Measurements from ENCODE around the gene CCZ1. TPM values are rescaled to one million over a fixed set of nuclear protein-coding genes. Genes with fewer than 3 reads are reported as not detected.
A peak's percentile ranks its signal among the peaks of the same experiment; 100 is the strongest.
"Not testable (repeated sequence)": the region's sequence is repeated elsewhere in the genome, so short reads cannot be mapped to it uniquely, and the experiment has no call there.

The CCZ1 gene
- total and polyA plus RNA-seq, 9 of the 15 experiments (the other 6 are each of a cell fraction or from before 2014, with no cell fraction given), result 34.5 to 94.6 (median 78.1) TPM

- H3K9ac ChIP-seq (ENCODE audit: insufficient read depth in 1 of 2, low read depth in 2 of 2, low read length in 2 of 2), result no peak overlapping the region
- no peaks in the 10 kb centered on the region for H3K9me3 ChIP-seq (replicated peaks; ENCODE audit: control insufficient read depth, insufficient read depth, low read depth, low read length)
- no peak overlapping the region for H3K4me3 ChIP-seq
- peaks cover 11 to 34% of the 10 kb centered on the region in 2 experiments for H3K27me3 ChIP-seq (ENCODE audit: control insufficient read depth in 2 of 2, insufficient read depth in 2 of 2, low read length in 2 of 2)
- no peaks in the 10 kb centered on the region for H3K79me2 ChIP-seq (ENCODE audit: control insufficient read depth, insufficient read depth, low read length)
- H2AFZ ChIP-seq (ENCODE audit: low read depth, low read length), result no peak overlapping the region
- intact Hi-C loops (cut with micrococcal nuclease), result no loop called here
- no peak overlapping the region for H3K27ac ChIP-seq (ENCODE audit: extremely low read depth, low read depth, low read length)
- H3K4me1 ChIP-seq (replicated peaks in 1 of 2; ENCODE audit: control insufficient read depth in 2 of 2, insufficient read depth in 2 of 2, low read length in 2 of 2), result no peaks in the 10 kb centered on the region; a peak in 1 of 5 replicates
- CTCF ChIA-PET (ENCODE audit: low intra/inter-chr PET ratio), result no interaction called here
- BruUV-seq (replicated peaks), result no TSS peak
- DNase-seq (ENCODE audit: extremely low read depth in 1 of 4, low spot score in 3 of 4), result no peak
- H3K9me1 ChIP-seq (ENCODE audit: control insufficient read depth, insufficient read depth, low read length), result no peaks in the 10 kb centered on the region
- no peak overlapping the region for H3K4me2 ChIP-seq (ENCODE audit: insufficient read depth, low read length)
- no peak for FAIRE-seq
- ATAC-seq, result no peak
- in situ Hi-C loops (cut with MboI), result loop anchor here (25.0 kb wide), 1 partner anchor 120 kb away; no protein-coding TSS in a partner anchor
- H3K36me3 ChIP-seq (ENCODE audit: control insufficient read depth, insufficient read depth, low read length), result no peaks in the 10 kb centered on the region
- 19% methylated on average over 6 of the region's 6 CpGs for WGBS (ENCODE audit: insufficient coverage, low coverage, missing lambda C conversion rate)
- TF ChIP-seq PHF20 (IDR thresholded peaks at IDR 0.05; ENCODE audit: partially characterized antibody) (no peak), RBM25 (IDR thresholded peaks at IDR 0.05; ENCODE audit: low read depth, low read length, severe bottlenecking) (peak; percentile 14), ZNF121 (CRISPR knock-in tag; conservative IDR thresholded peaks at IDR 0.05) (peak; percentile 77)
- POLR2A ChIA-PET, result no interaction called here
- H4K20me1 ChIP-seq (replicated peaks; ENCODE audit: control insufficient read depth, insufficient read depth, low read length), result no peaks in the 10 kb centered on the region
Measured at GRCh38 chr7:5867060-5867459, 31.5 kb upstream of the CCZ1 start.

- DNase-seq (ENCODE audit: extremely low read depth in 1 of 4, low spot score in 3 of 4); ATAC-seq; H3K36me3 ChIP-seq (ENCODE audit: control insufficient read depth, insufficient read depth, low read length); H3K4me1 ChIP-seq (replicated peaks in 1 of 2; ENCODE audit: control insufficient read depth in 2 of 2, insufficient read depth in 2 of 2, low read length in 2 of 2); H3K4me3 ChIP-seq; H3K79me2 ChIP-seq (ENCODE audit: control insufficient read depth, insufficient read depth, low read length); H3K9ac ChIP-seq (ENCODE audit: insufficient read depth in 1 of 2, low read depth in 2 of 2, low read length in 2 of 2); H3K9me3 ChIP-seq (replicated peaks; ENCODE audit: control insufficient read depth, insufficient read depth, low read depth, low read length); H3K9me1 ChIP-seq (ENCODE audit: control insufficient read depth, insufficient read depth, low read length); H4K20me1 ChIP-seq (replicated peaks; ENCODE audit: control insufficient read depth, insufficient read depth, low read length); H2AFZ ChIP-seq (ENCODE audit: low read depth, low read length); H3K4me2 ChIP-seq (ENCODE audit: insufficient read depth, low read length); FAIRE-seq; CTCF ChIA-PET (ENCODE audit: low intra/inter-chr PET ratio); intact Hi-C loops (cut with micrococcal nuclease); H3K27ac ChIP-seq (ENCODE audit: extremely low read depth, low read depth, low read length); POLR2A ChIA-PET; BruUV-seq (replicated peaks): not testable (repeated sequence)
- WGBS (ENCODE audit: insufficient coverage, low coverage, missing lambda C conversion rate), result 20% methylated on average over 6 of the region's 6 CpGs
- H3K27me3 ChIP-seq (ENCODE audit: control insufficient read depth in 2 of 2, insufficient read depth in 2 of 2, low read length in 2 of 2), result peaks cover 7 to 25% of the 10 kb centered on the region in 2 experiments; a peak in 4 of 5 replicates
- in situ Hi-C loops (cut with MboI), result loop anchor here (25.0 kb wide), 1 partner anchor 118 kb away; no protein-coding TSS in a partner anchor
Measured at GRCh38 chr7:5868928-5869341, 29.6 kb upstream of the CCZ1 start.

Data from K562 (cell line).